Mesenchymal stem cell (in vitro differentiated cells and primary cell): Measurements from ENCODE around the gene PHF2.
"Not testable (repeated sequence)": the region's sequence is repeated elsewhere in the genome, so short reads cannot be mapped to it uniquely, and the experiment has no call there.

Experiments
- DNase-seq: peaks from one replicate; pipeline ENCODE4 v3.0.0-alpha.2; 2013
- H2AFZ ChIP-seq: one replicate; pipeline ENCODE4 v1.6.1; 2013; ENCODE audit warnings: low read depth, mild to moderate bottlenecking, control low read depth, inconsistent platforms, low read length, moderate library complexity
- H2AK5ac ChIP-seq: 2 replicates; pipeline ENCODE4 v1.6.1; 2013; ENCODE audit warnings: low read length, moderate library complexity, mild to moderate bottlenecking, inconsistent platforms; ENCODE audit not compliant: severe bottlenecking
- H2BK120ac ChIP-seq: one replicate; pipeline ENCODE4 v1.6.1; 2013; ENCODE audit warnings: low read depth, mild to moderate bottlenecking, inconsistent platforms, low read length, moderate library complexity
- H2BK12ac ChIP-seq, 2 experiments: one replicate each; pipeline ENCODE4 v1.6.1; 2013; ENCODE audit warnings: inconsistent platforms in 2 of 2, low read length in 2 of 2, mild to moderate bottlenecking in 2 of 2, moderate library complexity in 2 of 2, control low read depth in 1 of 2
- H2BK15ac ChIP-seq: one replicate; pipeline ENCODE4 v1.6.1; 2013; ENCODE audit warnings: mild to moderate bottlenecking, low read depth, inconsistent platforms; ENCODE audit not compliant: poor library complexity, severe bottlenecking
- H2BK5ac ChIP-seq: 2 replicates; pipeline ENCODE4 v1.6.1; 2013; ENCODE audit warnings: low read depth, mild to moderate bottlenecking, low read length, control low read depth, inconsistent platforms; ENCODE audit not compliant: poor library complexity, severe bottlenecking
- H3K14ac ChIP-seq, 2 experiments: one replicate each; pipeline ENCODE4 v1.6.1; 2013; ENCODE audit warnings: inconsistent platforms in 2 of 2, low read length in 2 of 2, control low read depth in 1 of 2, mild to moderate bottlenecking in 1 of 2, moderate library complexity in 1 of 2
- H3K18ac ChIP-seq, 2 experiments: one replicate each; pipeline ENCODE4 v1.6.1; 2013; ENCODE audit warnings: inconsistent platforms in 2 of 2, low read length in 2 of 2, control low read depth in 1 of 2, low read depth in 1 of 2, mild to moderate bottlenecking in 1 of 2
- H3K23ac ChIP-seq, 2 experiments: one replicate each; pipeline ENCODE4 v1.6.1; 2013; ENCODE audit warnings: inconsistent platforms in 2 of 2, low read length in 2 of 2, mild to moderate bottlenecking in 2 of 2, moderate library complexity in 2 of 2, control low read depth in 1 of 2
- H3K27ac ChIP-seq: 2 replicates; pipeline ENCODE4 v1.5.1; 2013; ENCODE audit warnings: mild to moderate bottlenecking, moderate library complexity, low read length, control low read depth, inconsistent platforms; ENCODE audit not compliant: poor library complexity, severe bottlenecking
- H3K27me3 ChIP-seq, 2 experiments: 2 replicates each; pipeline versions ENCODE4 v1.6.1 to v1.7.0; 2013; ENCODE audit warnings: low read length in 2 of 2, mild to moderate bottlenecking in 2 of 2, moderate library complexity in 2 of 2, control low read depth in 1 of 2, inconsistent platforms in 1 of 2; ENCODE audit not compliant: control insufficient read depth in 1 of 2, insufficient read depth in 1 of 2
- H3K36me3 ChIP-seq, 2 experiments: 2 replicates each; pipeline versions ENCODE4 v1.6.1 to v1.7.0; 2013; ENCODE audit warnings: low read length in 2 of 2, control low read depth in 1 of 2, inconsistent platforms in 1 of 2, low read depth in 1 of 2, mild to moderate bottlenecking in 1 of 2; ENCODE audit not compliant: insufficient read depth in 2 of 2, control insufficient read depth in 1 of 2
- H3K4ac ChIP-seq, 2 experiments: one replicate each; pipeline ENCODE4 v1.6.1; 2013; ENCODE audit warnings: inconsistent platforms in 2 of 2, low read length in 2 of 2, mild to moderate bottlenecking in 2 of 2, moderate library complexity in 2 of 2, control low read depth in 1 of 2, low read depth in 1 of 2
- H3K4me1 ChIP-seq: 2 replicates; pipeline ENCODE4 v1.6.1; 2013; ENCODE audit warnings: low read depth, low read length, control low read depth; ENCODE audit not compliant: control insufficient read depth, insufficient read depth
- H3K4me2 ChIP-seq: 2 replicates; pipeline ENCODE4 v1.6.1; 2013; ENCODE audit warnings: low read length, mild to moderate bottlenecking, inconsistent platforms; ENCODE audit not compliant: poor library complexity, severe bottlenecking
- H3K4me3 ChIP-seq, 2 experiments: 2 replicates each; pipeline versions ENCODE4 v1.5.1 to v1.7.0; 2013; ENCODE audit warnings: low read length in 2 of 2, mild to moderate bottlenecking in 2 of 2, control low read depth in 1 of 2, low read depth in 1 of 2; ENCODE audit not compliant: insufficient read depth in 1 of 2
- H3K79me1 ChIP-seq: replicated peaks from 2 replicates; pipeline ENCODE4 v1.6.1; 2013; ENCODE audit warnings: mild to moderate bottlenecking, control low read depth, low read length, inconsistent platforms; ENCODE audit not compliant: poor library complexity, severe bottlenecking
- H3K9ac ChIP-seq: 2 replicates; pipeline ENCODE4 v1.7.0; 2013; ENCODE audit warnings: mild to moderate bottlenecking, low read length, moderate library complexity
- H3K9me3 ChIP-seq: 2 replicates; pipeline ENCODE4 v1.7.0; 2013; ENCODE audit warnings: mild to moderate bottlenecking, low read length; ENCODE audit not compliant: control insufficient read depth
- H4K8ac ChIP-seq: one replicate; pipeline ENCODE4 v1.6.1; 2013; ENCODE audit warnings: inconsistent platforms, mild to moderate bottlenecking, low read length, moderate library complexity
- H4K91ac ChIP-seq: one replicate; pipeline ENCODE4 v1.6.1; 2013; ENCODE audit warnings: mild to moderate bottlenecking, low read length, inconsistent platforms
- WGBS: methylation state at CpG from one replicate; pipeline ENCODE4 v1.1.7; 2013; ENCODE audit warnings: mixed read lengths; 5-methylcytosine and 5-hydroxymethylcytosine counted together

Gene PHF2

GRCh38 chr9:93666439-93666784, 90.0 kb downstream of the PHF2 start:
- not testable (repeated sequence) for H3K23ac ChIP-seq, H2BK120ac ChIP-seq, H3K27ac ChIP-seq, H3K18ac ChIP-seq, H3K4ac ChIP-seq, H3K27me3 ChIP-seq, H3K4me2 ChIP-seq, H2BK5ac ChIP-seq, H3K14ac ChIP-seq, DNase-seq, H2BK15ac ChIP-seq, H2AK5ac ChIP-seq, H3K9me3 ChIP-seq, H3K4me3 ChIP-seq, H4K91ac ChIP-seq, H3K79me1 ChIP-seq, H3K9ac ChIP-seq, H2BK12ac ChIP-seq, H3K4me1 ChIP-seq, H4K8ac ChIP-seq, H2AFZ ChIP-seq
- peaks cover 35 to 63% of the 10 kb centered on the region in 2 experiments for H3K36me3 ChIP-seq
- WGBS = 94% methylated on average over 6 of the region's 6 CpGs

DNA sequence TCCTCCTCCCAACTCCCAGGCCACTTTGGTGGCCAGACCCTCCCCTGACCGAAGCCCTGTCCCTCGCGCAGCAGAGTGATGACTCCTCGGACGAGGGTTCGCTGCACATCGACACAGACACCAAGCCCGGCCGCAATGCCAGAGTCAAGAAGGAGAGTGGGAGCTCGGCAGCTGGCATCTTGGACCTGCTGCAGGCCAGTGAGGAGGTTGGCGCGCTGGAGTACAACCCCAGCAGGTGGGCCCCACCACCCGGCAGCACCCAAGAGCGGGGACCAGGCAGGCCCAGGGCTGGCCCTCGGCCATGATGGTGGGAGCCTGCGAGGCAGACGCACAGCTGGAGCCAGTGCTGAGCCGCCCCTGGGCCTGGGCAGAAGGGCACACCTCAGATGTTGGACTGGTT, 90.6 kb downstream of the PHF2 start:
- Histone ChIP-seq H3K9ac (no peak overlapping the region), H3K79me1 (no peaks in the 10 kb centered on the region), H2BK12ac (no peak overlapping the region), H2BK120ac (no peak overlapping the region), H3K23ac (no peak overlapping the region), H3K9me3 (no peaks in the 10 kb centered on the region), H2BK5ac (no peak overlapping the region), H3K4ac (no peak overlapping the region), H4K91ac (no peak overlapping the region), H3K27me3 (no peaks in the 10 kb centered on the region), H2AK5ac (no peak overlapping the region), H3K14ac (no peak overlapping the region), H2BK15ac (no peak overlapping the region), H3K36me3 (peaks cover 30 to 63% of the 10 kb centered on the region in 2 experiments), H3K18ac (no peak overlapping the region), H3K27ac (no peak overlapping the region), H2AFZ (no peak overlapping the region), H3K4me1 (peaks cover 2% of the 10 kb centered on the region), H4K8ac (no peak overlapping the region), H3K4me3 (no peak overlapping the region), H3K4me2 (no peak overlapping the region)
- WGBS = 97% methylated on average over 18 of the region's 18 CpGs
- no peak for DNase-seq

GRCh38 chr9:93667627-93668026, 91.2 kb downstream of the PHF2 start:
- no peak overlapping the region for H2AK5ac ChIP-seq
- H2BK5ac ChIP-seq = no peak overlapping the region
- H3K79me1 ChIP-seq = no peaks in the 10 kb centered on the region
- no peak overlapping the region for H3K23ac ChIP-seq
- H3K27ac ChIP-seq = no peak overlapping the region
- H2BK12ac ChIP-seq = no peak overlapping the region
- no peak overlapping the region for H3K4me3 ChIP-seq
- H2BK15ac ChIP-seq = no peak overlapping the region
- WGBS = 71% methylated on average over 4 of the region's 4 CpGs
- H3K4me2 ChIP-seq = no peak overlapping the region
- H3K18ac ChIP-seq = no peak overlapping the region
- no peak overlapping the region for H2AFZ ChIP-seq
- H3K36me3 ChIP-seq = peaks cover 24 to 63% of the 10 kb centered on the region in 2 experiments
- no peaks in the 10 kb centered on the region for H3K27me3 ChIP-seq
- H4K91ac ChIP-seq = no peak overlapping the region
- no peak for DNase-seq
- peaks cover 2% of the 10 kb centered on the region for H3K4me1 ChIP-seq
- no peak overlapping the region for H2BK120ac ChIP-seq
- H3K4ac ChIP-seq = no peak overlapping the region
- H3K9me3 ChIP-seq = no peaks in the 10 kb centered on the region
- no peak overlapping the region for H3K14ac ChIP-seq
- no peak overlapping the region for H4K8ac ChIP-seq
- no peak overlapping the region for H3K9ac ChIP-seq

GRCh38 chr9:93668261-93668871, 92.0 kb downstream of the PHF2 start:
- H2AK5ac ChIP-seq = no peak overlapping the region
- H3K4ac ChIP-seq = no peak overlapping the region
- no peak overlapping the region for H3K4me3 ChIP-seq
- DNase-seq = no peak
- no peak overlapping the region for H3K4me2 ChIP-seq
- no peaks in the 10 kb centered on the region for H3K27me3 ChIP-seq
- no peak overlapping the region for H3K9ac ChIP-seq
- H3K27ac ChIP-seq = no peak overlapping the region
- 88% methylated on average over 12 of the region's 12 CpGs for WGBS
- H4K8ac ChIP-seq = no peak overlapping the region
- no peaks in the 10 kb centered on the region for H3K79me1 ChIP-seq
- peaks cover 2% of the 10 kb centered on the region for H3K4me1 ChIP-seq
- H3K14ac ChIP-seq = no peak overlapping the region
- no peak overlapping the region for H2BK5ac ChIP-seq
- no peak overlapping the region for H3K18ac ChIP-seq
- no peak overlapping the region for H3K23ac ChIP-seq
- H4K91ac ChIP-seq = no peak overlapping the region
- H2BK120ac ChIP-seq = no peak overlapping the region
- peaks cover 17 to 63% of the 10 kb centered on the region in 2 experiments for H3K36me3 ChIP-seq
- H2BK12ac ChIP-seq = no peak overlapping the region
- no peak overlapping the region for H2BK15ac ChIP-seq
- no peak overlapping the region for H2AFZ ChIP-seq
- H3K9me3 ChIP-seq = no peaks in the 10 kb centered on the region
